IMR-90 (cell line): ENCODE results near the gene GPRC6A. TPM values are rescaled to one million over a fixed set of nuclear protein-coding genes. Genes with fewer than 3 reads are reported as not detected.

Experiments
- ATAC-seq: fragments of 200-7000 bp; cut with Tn5 transposase; 2 replicates; pipeline ENCODE4 v1.9.1; 2020; ENCODE audit warnings: low read depth, mild to moderate bottlenecking, moderate library complexity
- BruUV-seq: library from RNA; stranded (reverse); fragments of 400-500 nt; replicated peaks from 2 replicates; lab custom pipeline; 2021; lab: Mats Ljungman, UMichigan
- CTCF ChIA-PET: fragments of 300-600 bp; formaldehyde crosslinking; extraction: SDS; loops from one replicate; lab custom pipeline; 2021; ENCODE audit warnings: antibody characterized with exemption; lab: Yijun Ruan, JAX
- POLR2A ChIA-PET: fragments of 300-600 bp; sonication (Branson Sonifier 250); formaldehyde crosslinking; loops from one replicate; lab custom pipeline; 2022; ENCODE audit warnings: antibody characterized with exemption; ENCODE audit not compliant: unreplicated experiment; lab: Charles Lee
- DNase-seq: peaks from one replicate; pipeline ENCODE4 v3.0.0; 2013
- H2AFZ ChIP-seq: replicated peaks from 2 replicates; pipeline ENCODE3; 2013; ENCODE audit warnings: low read length, mild to moderate bottlenecking; ENCODE audit not compliant: poor library complexity
- H2AK5ac ChIP-seq: 2 replicates; pipeline ENCODE4 v1.6.1; 2013; ENCODE audit warnings: low read depth, low read length, inconsistent platforms
- H2AK9ac ChIP-seq: replicated peaks from 2 replicates; pipeline ENCODE3; 2013; ENCODE audit warnings: mild to moderate bottlenecking, low read depth, low read length, moderate library complexity; ENCODE audit not compliant: poor library complexity
- H2BK120ac ChIP-seq: 2 replicates; pipeline ENCODE4 v1.6.1; 2013; ENCODE audit warnings: low read depth, low read length, inconsistent platforms
- H2BK15ac ChIP-seq: 3 replicates; pipeline ENCODE4 v1.6.1; 2013; ENCODE audit warnings: low read depth, low read length, inconsistent platforms
- H2BK20ac ChIP-seq: 2 replicates; pipeline ENCODE4 v1.6.1; 2013; ENCODE audit warnings: low read depth, mild to moderate bottlenecking, inconsistent platforms, low read length, moderate library complexity
- H2BK5ac ChIP-seq: 2 replicates; pipeline ENCODE4 v1.6.1; 2013; ENCODE audit warnings: mild to moderate bottlenecking, low read depth, low read length, inconsistent platforms; ENCODE audit not compliant: poor library complexity, severe bottlenecking
- H3K14ac ChIP-seq: replicated peaks from 2 replicates; pipeline ENCODE4 v1.6.1; 2013; ENCODE audit warnings: low read depth, low read length, inconsistent platforms
- H3K18ac ChIP-seq: 2 replicates; pipeline ENCODE4 v1.6.1; 2013; ENCODE audit warnings: low read depth, low read length, control low read depth
- H3K23ac ChIP-seq: 2 replicates; pipeline ENCODE4 v1.6.1; 2013; ENCODE audit warnings: low read depth, low read length, inconsistent platforms
- H3K27ac ChIP-seq: 2 replicates; pipeline ENCODE4 v1.5.1; 2013; ENCODE audit warnings: mild to moderate bottlenecking, control low read depth, low read length; ENCODE audit not compliant: insufficient read depth
- H3K27me3 ChIP-seq: 2 replicates; pipeline ENCODE4 v1.6.1; 2013; ENCODE audit warnings: low read length; ENCODE audit not compliant: control insufficient read depth, insufficient read depth
- H3K36me3 ChIP-seq: 2 replicates; pipeline ENCODE4 v1.6.1; 2013; ENCODE audit warnings: low read length, mixed read lengths; ENCODE audit not compliant: control insufficient read depth, insufficient read depth
- H3K4ac ChIP-seq: 2 replicates; pipeline ENCODE4 v1.6.1; 2013; ENCODE audit warnings: low read depth, low read length, inconsistent platforms
- H3K4me1 ChIP-seq: 2 replicates; pipeline ENCODE4 v1.6.1; 2013; ENCODE audit warnings: low read length, mixed read lengths; ENCODE audit not compliant: control insufficient read depth, insufficient read depth
- H3K4me2 ChIP-seq: 2 replicates; pipeline ENCODE4 v1.6.1; 2013; ENCODE audit warnings: low read depth, mild to moderate bottlenecking, control low read depth, low read length, moderate library complexity
- H3K4me3 ChIP-seq: 2 replicates; pipeline ENCODE4 v1.5.1; 2013; ENCODE audit warnings: low read depth, mild to moderate bottlenecking, control low read depth, low read length, moderate library complexity; ENCODE audit not compliant: insufficient read depth
- H3K56ac ChIP-seq: 2 replicates; pipeline ENCODE4 v1.6.1; 2013; ENCODE audit warnings: low read length, inconsistent platforms; ENCODE audit not compliant: insufficient read depth; ENCODE audit errors: extremely low read depth
- H3K79me1 ChIP-seq, 2 experiments: 2 replicates each; pipeline ENCODE4 v1.6.1; 2013; ENCODE audit warnings: low read length in 2 of 2, inconsistent platforms in 1 of 2, low read depth in 1 of 2
- H3K9ac ChIP-seq: 2 replicates; pipeline ENCODE4 v1.6.1; 2013; ENCODE audit warnings: low read depth, low read length, control low read depth
- H3K9me1 ChIP-seq: 2 replicates; pipeline ENCODE4 v1.6.1; 2013; ENCODE audit warnings: low read length, inconsistent platforms; ENCODE audit not compliant: insufficient read depth
- H3K9me3 ChIP-seq: 2 replicates; pipeline ENCODE4 v1.6.1; 2013; ENCODE audit warnings: low read length; ENCODE audit not compliant: control insufficient read depth, insufficient read depth
- H4K20me1 ChIP-seq: 2 replicates; pipeline ENCODE4 v1.6.1; 2013; ENCODE audit warnings: low read length, inconsistent platforms; ENCODE audit not compliant: insufficient read depth
- H4K5ac ChIP-seq: 2 replicates; pipeline ENCODE4 v1.6.1; 2013; ENCODE audit warnings: mild to moderate bottlenecking, low read depth, low read length, control low read depth
- H4K8ac ChIP-seq, 2 experiments: 2 replicates each; pipeline ENCODE4 v1.6.1; 2013; ENCODE audit warnings: low read depth in 2 of 2, low read length in 2 of 2, control low read depth in 1 of 2, inconsistent platforms in 1 of 2
- H4K91ac ChIP-seq: 2 replicates; pipeline ENCODE4 v1.6.1; 2013; ENCODE audit warnings: low read depth, low read length, inconsistent platforms; ENCODE audit not compliant: insufficient read depth
- BHLHE40 ChIP-seq: fragments of 150-350 bp; IDR thresholded peaks from 2 replicates; pipeline ENCODE4 v1.6.1; 2016; ENCODE audit warnings: mild to moderate bottlenecking, low read depth, low read length
- CEBPB ChIP-seq: IDR thresholded peaks from 2 replicates; pipeline ENCODE4 v1.6.1; 2012; ENCODE audit warnings: low read depth, low read length, improper control_type of control experiment
- CHD1 ChIP-seq: IDR thresholded peaks from 2 replicates; pipeline ENCODE4 v1.6.1; 2012; ENCODE audit warnings: low read depth, low read length, improper control_type of control experiment
- FOS ChIP-seq: fragments of 150-350 bp; IDR thresholded peaks from 2 replicates; pipeline ENCODE4 v1.6.1; 2016; ENCODE audit warnings: low read depth, low read length
- MAFK ChIP-seq: IDR thresholded peaks from 2 replicates; pipeline ENCODE4 v1.6.1; 2012; ENCODE audit warnings: low read depth, low read length, improper control_type of control experiment
- MAZ ChIP-seq: IDR thresholded peaks from 2 replicates; pipeline ENCODE4 v1.6.1; 2012; ENCODE audit warnings: low read depth, mild to moderate bottlenecking, low read length, improper control_type of control experiment, moderate library complexity, borderline replicate concordance
- MXI1 ChIP-seq: IDR thresholded peaks from 2 replicates; pipeline ENCODE4 v1.6.1; 2012; ENCODE audit warnings: low read depth, mild to moderate bottlenecking, low read length, moderate library complexity, borderline replicate concordance
- POLR2A ChIP-seq: IDR thresholded peaks from 2 replicates; pipeline ENCODE4 v1.6.1; 2012; ENCODE audit warnings: mild to moderate bottlenecking, low read depth, low read length
- RCOR1 ChIP-seq: IDR thresholded peaks from 2 replicates; pipeline ENCODE4 v1.6.1; 2012; ENCODE audit warnings: mild to moderate bottlenecking, low read length, improper control_type of control experiment; ENCODE audit not compliant: insufficient replicate concordance
- RFX5 ChIP-seq: IDR thresholded peaks from 2 replicates; pipeline ENCODE4 v1.8.0; 2012; ENCODE audit warnings: low read depth, mild to moderate bottlenecking, low read length, moderate library complexity
- SMC3 ChIP-seq: fragments of 150-350 bp; IDR thresholded peaks from 2 replicates; pipeline ENCODE4 v1.6.1; 2016; ENCODE audit warnings: low read depth, mild to moderate bottlenecking, antibody characterized with exemption, low read length, moderate library complexity
- USF2 ChIP-seq: fragments of 150-350 bp; IDR thresholded peaks from 2 replicates; pipeline ENCODE4 v1.6.1; 2017; ENCODE audit warnings: mild to moderate bottlenecking, antibody characterized with exemption, low read length, low read depth
- WGBS, 2 experiments: methylation state at CpG; one replicate each; pipeline versions ENCODE4 v1.1.5 to v1.1.7; 2013; ENCODE audit warnings: missing lambda C conversion rate in 2 of 2; ENCODE audit not compliant: insufficient read length in 1 of 2; ENCODE audit errors: extremely low coverage in 2 of 2; 5-methylcytosine and 5-hydroxymethylcytosine counted together
- dilution Hi-C: fragments of 300-500 bp; cut with HindIII; formaldehyde crosslinking; loops from one replicate; pipeline ENCODE4 v1.14.3; 2018; ENCODE audit warnings: low sequenced_read_pairs; ENCODE audit not compliant: unreplicated experiment
- in situ Hi-C: fragments of 300-500 bp; cut with MboI; formaldehyde crosslinking; loops from 3 replicates; pipeline ENCODE4 v1.14.3; 2019; ENCODE audit warnings: low sequenced_read_pairs, inconsistent platforms, mixed read lengths
- intact Hi-C: fragments of 100-400 bp; cut with micrococcal nuclease; formaldehyde crosslinking; loops from 2 replicates; pipeline ENCODE4 v1.10.0; 2022
- polyA plus RNA-seq, 3 experiments: library from polyadenylated mRNA; depleted of rRNA; stranded (reverse); fragments of >200 nt; gene quantifications; 2 replicates each; pipeline ENCODE4 v1.2.3, GENCODE V29; 2012; ENCODE audit warnings: low replicate concordance in 1 of 3
- total RNA-seq: library from RNA; depleted of rRNA; stranded (reverse); fragments of >200 nt; gene quantifications from 2 replicates; pipeline ENCODE4 v1.2.3, GENCODE V29; 2012
- TF ChIP-seq, protein P1 (sequence below): fragments of 150-350 bp; IDR thresholded peaks from 2 replicates; pipeline ENCODE4 v1.6.1; 2016; ENCODE audit warnings: low read depth, mild to moderate bottlenecking, low read length, moderate library complexity, borderline replicate concordance
- TF ChIP-seq, protein P2 (sequence below): conservative IDR thresholded peaks from 2 replicates; pipeline ENCODE4 v1.5.1; 2012; ENCODE audit warnings: mild to moderate bottlenecking, low read depth, low read length, improper control_type of control experiment

GPRC6A gene
- total and polyA plus RNA-seq, 2 of the 4 experiments (the other 2 are of a cell fraction) = not detected

DNA sequence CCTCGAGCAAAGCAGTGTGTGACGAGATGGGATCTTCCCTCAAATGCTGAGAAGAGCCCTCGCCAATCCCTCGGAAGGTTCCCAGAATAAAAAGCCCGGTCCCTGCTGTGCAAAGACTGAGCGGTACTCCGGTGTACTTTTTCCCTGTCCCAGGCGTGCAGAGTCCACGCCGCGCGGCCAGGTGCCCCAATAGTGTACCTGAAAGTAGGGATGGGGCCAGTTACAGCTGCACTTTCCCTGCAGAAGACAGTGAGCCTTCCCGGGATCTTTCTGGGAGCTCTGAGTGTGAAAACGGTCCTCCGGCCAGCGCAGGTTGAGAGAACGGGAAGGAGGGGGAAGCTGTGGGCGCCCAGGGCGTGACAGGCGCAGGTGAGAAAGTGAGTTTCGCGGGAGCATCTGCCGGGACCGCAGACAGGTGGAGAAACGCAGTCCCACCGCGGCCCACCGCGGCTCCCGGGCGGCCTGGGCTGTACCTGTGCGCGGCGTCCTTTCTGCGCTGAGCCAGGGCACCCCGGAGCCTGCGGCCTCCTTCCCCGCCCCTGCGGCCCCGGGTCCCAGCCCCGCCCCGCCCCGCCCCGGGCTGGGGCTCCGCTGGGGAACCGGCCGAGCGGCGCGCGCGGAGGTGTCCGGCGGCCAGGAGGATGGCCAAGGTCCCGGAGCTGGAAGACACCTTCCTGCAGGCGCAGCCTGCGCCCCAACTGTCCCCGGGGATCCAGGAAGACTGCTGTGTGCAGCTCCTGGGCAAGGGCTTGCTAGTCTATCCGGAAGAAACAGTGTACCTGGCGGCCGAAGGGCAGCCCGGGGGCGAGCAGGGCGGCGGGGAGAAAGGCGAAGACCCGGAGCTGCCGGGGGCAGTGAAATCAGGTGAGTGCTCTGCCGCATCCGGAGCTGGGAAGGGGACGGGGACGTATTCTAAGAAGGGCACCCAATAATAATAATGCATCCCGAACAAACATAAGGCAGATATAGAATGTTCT, 48.0 kb upstream of the GPRC6A start, which contains the start of gene RFX6:
RFX6 (plus strand) TSS at position 608 of the 977 bp plus-strand sequence; CDS start at position 642, 34 bp downstream.
- H3K79me1 ChIP-seq = no peaks in the 10 kb centered on the region
- DNase-seq = no peak
- no peaks in the 10 kb centered on the region for H3K9me1 ChIP-seq
- dilution Hi-C loops (no loop called here), in situ Hi-C loops (no loop called here), intact Hi-C loops (no loop called here)
- H3K9me3 ChIP-seq = no peaks in the 10 kb centered on the region; the same call in 1 of the 2 replicates
- no peak within 1 kb of the TSS for H2AK5ac ChIP-seq
- no peak within 1 kb of the TSS for H3K27ac ChIP-seq
- no peak within 1 kb of the TSS for H3K4me3 ChIP-seq
- H2BK5ac ChIP-seq = no peak within 1 kb of the TSS
- no peak within 1 kb of the TSS for H3K23ac ChIP-seq
- H4K8ac ChIP-seq = no peak within 1 kb of the TSS
- H3K18ac ChIP-seq = no peak within 1 kb of the TSS
- H3K27me3 ChIP-seq = peaks cover 21% of the 10 kb centered on the region
- H3K14ac ChIP-seq = no peak within 1 kb of the TSS
- no peak within 1 kb of the TSS; the same call in 1 of the 2 replicates for H3K4me2 ChIP-seq
- H2BK15ac ChIP-seq = no peak within 1 kb of the TSS
- no TSS peak for BruUV-seq
- no peak within 1 kb of the TSS for H3K9ac ChIP-seq
- H4K5ac ChIP-seq = no peak within 1 kb of the TSS
- no peak within 1 kb of the TSS for H2BK20ac ChIP-seq
- 2% methylated on average over 16 of the region's 73 CpGs; no CpG with 5 or more reads in 1 of the 2 experiments for WGBS, 2 experiments
- peak within 1 kb of the TSS; percentile 63 for H2AFZ ChIP-seq
- no peaks in the 10 kb centered on the region for H3K4me1 ChIP-seq
- no peaks in the 10 kb centered on the region for H4K20me1 ChIP-seq
- ChIA-PET CTCF (no interaction called here), POLR2A (no interaction called here)
- H2BK120ac ChIP-seq = no peak within 1 kb of the TSS
- no peak for ATAC-seq
- no peaks in the 10 kb centered on the region for H3K36me3 ChIP-seq
- H3K56ac ChIP-seq = no peak within 1 kb of the TSS
- H4K91ac ChIP-seq = no peak within 1 kb of the TSS
- H3K4ac ChIP-seq = no peak within 1 kb of the TSS
- no peak within 1 kb of the TSS for H2AK9ac ChIP-seq
- TF ChIP-seq, protein P1, sequence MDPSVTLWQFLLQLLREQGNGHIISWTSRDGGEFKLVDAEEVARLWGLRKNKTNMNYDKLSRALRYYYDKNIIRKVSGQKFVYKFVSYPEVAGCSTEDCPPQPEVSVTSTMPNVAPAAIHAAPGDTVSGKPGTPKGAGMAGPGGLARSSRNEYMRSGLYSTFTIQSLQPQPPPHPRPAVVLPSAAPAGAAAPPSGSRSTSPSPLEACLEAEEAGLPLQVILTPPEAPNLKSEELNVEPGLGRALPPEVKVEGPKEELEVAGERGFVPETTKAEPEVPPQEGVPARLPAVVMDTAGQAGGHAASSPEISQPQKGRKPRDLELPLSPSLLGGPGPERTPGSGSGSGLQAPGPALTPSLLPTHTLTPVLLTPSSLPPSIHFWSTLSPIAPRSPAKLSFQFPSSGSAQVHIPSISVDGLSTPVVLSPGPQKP = no peak
- TF ChIP-seq BHLHE40 (no peak), RCOR1 (no peak), CHD1 (no peak), MXI1 (no peak), RFX5 (no peak), CEBPB (no peak), USF2 (no peak), MAZ (no peak), SMC3 (no peak), POLR2A (no peak), FOS (no peak), MAFK (no peak)
- TF ChIP-seq, protein P2, sequence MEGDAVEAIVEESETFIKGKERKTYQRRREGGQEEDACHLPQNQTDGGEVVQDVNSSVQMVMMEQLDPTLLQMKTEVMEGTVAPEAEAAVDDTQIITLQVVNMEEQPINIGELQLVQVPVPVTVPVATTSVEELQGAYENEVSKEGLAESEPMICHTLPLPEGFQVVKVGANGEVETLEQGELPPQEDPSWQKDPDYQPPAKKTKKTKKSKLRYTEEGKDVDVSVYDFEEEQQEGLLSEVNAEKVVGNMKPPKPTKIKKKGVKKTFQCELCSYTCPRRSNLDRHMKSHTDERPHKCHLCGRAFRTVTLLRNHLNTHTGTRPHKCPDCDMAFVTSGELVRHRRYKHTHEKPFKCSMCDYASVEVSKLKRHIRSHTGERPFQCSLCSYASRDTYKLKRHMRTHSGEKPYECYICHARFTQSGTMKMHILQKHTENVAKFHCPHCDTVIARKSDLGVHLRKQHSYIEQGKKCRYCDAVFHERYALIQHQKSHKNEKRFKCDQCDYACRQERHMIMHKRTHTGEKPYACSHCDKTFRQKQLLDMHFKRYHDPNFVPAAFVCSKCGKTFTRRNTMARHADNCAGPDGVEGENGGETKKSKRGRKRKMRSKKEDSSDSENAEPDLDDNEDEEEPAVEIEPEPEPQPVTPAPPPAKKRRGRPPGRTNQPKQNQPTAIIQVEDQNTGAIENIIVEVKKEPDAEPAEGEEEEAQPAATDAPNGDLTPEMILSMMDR = no peak
